CMK (cell line): ENCODE data around the gene SLC24A5.

Experiments used
- DNase-seq: peaks from one replicate; pipeline ENCODE4 v3.0.0-alpha.2; 2010; ENCODE audit warnings: low read depth

The SLC24A5 gene

DNA sequence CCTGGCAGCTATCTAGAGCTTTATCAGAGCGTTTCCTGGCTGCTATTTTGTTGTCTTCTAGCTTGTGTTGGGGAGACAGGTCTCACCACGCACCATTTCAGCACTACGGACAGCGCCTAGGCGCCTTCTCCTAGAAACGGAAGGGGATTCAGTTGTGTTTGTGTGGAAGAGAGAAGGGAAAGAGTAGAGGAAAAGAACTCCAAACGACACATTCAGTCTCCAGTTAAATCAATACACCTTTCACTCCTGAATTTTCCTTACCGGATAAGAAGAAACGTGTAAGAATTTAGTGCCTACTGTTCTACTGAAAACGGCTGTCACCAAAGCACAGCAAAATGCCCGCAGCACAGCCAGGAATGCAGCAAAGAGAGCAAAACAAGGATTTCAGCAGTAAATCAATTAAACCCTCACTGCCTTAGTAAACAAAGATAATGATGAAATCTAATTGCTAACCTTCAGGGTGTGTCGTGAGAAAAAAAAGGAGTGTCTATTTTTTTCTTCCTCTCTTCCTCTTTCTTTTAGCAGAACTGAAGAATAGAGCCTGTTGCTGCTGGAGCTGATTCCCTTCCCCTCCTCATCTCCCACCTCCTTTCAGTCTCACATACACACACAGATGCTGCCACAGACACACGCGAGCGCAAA lies 70.3 kb downstream of the SLC24A5 start:
- no peak for DNase-seq

DNA sequence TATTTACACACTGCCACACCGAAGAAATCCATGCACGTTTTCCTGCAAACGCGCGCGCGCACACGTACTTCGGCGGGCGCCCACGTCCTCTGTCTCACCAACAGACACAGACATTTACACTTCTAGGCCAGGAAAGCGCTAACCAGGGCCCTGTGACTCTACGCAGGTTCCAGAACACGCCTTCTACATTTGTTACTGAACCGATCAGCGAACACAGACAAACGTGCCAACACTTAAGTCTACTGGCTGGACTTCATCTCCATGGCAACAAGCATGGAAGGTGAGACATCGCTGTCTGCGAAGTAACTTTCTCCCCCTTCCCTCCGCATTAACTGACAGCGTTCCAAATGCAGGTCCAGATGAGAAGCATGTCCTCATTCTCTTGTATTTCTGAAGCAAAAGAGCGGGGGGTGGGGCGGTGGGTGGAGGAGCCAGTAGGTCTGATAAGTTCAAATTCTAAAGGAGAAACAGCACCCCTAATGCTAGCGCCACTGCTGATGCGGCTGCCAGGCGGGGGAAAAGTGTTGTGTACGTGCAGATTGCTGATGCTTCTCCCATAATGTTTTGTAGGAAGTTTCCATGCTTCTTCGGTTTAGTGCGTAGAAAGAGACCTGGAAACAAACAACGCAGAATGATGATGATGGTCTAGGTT lies 70.9 kb downstream of the SLC24A5 start, which contains the start of gene CTXN2:
TSS of gene CTXN2 (plus strand) at position 92 of the 652 bp plus-strand sequence. CDS start 9,636 bp downstream, outside the sequence.
- no peak for DNase-seq
